Measurements from ENCODE around the gene TTBK1. TPM values are rescaled to one million over a fixed set of nuclear protein-coding genes. Genes with fewer than 3 reads are reported as not detected.

Gene TTBK1
- total RNA-seq, 4 donors from 2014 or later, result not detected

- no peak for TF ChIP-seq CTCF (IDR thresholded peaks at IDR 0.05; ENCODE audit: low read depth)
Measured at GRCh38 chr6:43298565-43299337, 55.5 kb downstream of the TTBK1 start.

GRCh38 chr6:43299338-43300293 lies 56.3 kb downstream of the TTBK1 start:
- no peak for TF ChIP-seq CTCF (IDR thresholded peaks at IDR 0.05; ENCODE audit: low read depth)

- no peak for TF ChIP-seq CTCF (IDR thresholded peaks at IDR 0.05; ENCODE audit: low read depth)
Measured at GRCh38 chr6:43301081-43301870, 58.0 kb downstream of the TTBK1 start.

- TF ChIP-seq CTCF (IDR thresholded peaks at IDR 0.05; ENCODE audit: low read depth), result no peak
Measured at GRCh38 chr6:43302126-43302525, 58.8 kb downstream of the TTBK1 start.

GRCh38 chr6:43303751-43304331 lies 60.6 kb downstream of the TTBK1 start:
- TF ChIP-seq CTCF (IDR thresholded peaks at IDR 0.05; ENCODE audit: low read depth), result no peak

GRCh38 chr6:43304361-43304760 lies 61.1 kb downstream of the TTBK1 start:
- no peak for TF ChIP-seq CTCF (IDR thresholded peaks at IDR 0.05; ENCODE audit: low read depth)
